GM12878 (cell line): ENCODE measurements around the gene SH3BP5. TPM values are rescaled to one million over a fixed set of nuclear protein-coding genes. Genes with fewer than 3 reads are reported as not detected.

ENCODE experiments used
- ATAC-seq: fragments of 200-7000 bp; cut with Tn5 transposase; 3 replicates; pipeline ENCODE4 v1.9.1; 2020; ENCODE audit warnings: mild to moderate bottlenecking, moderate library complexity
- BruUV-seq: library from RNA; stranded (reverse); fragments of 400-500 nt; replicated peaks from 2 replicates; lab custom pipeline; 2021; lab: Mats Ljungman, UMichigan
- CTCF ChIA-PET: fragments of 300-600 bp; sonication (Branson Sonifier 250); formaldehyde crosslinking; extraction: SDS; loops from one replicate; lab custom pipeline; 2021; ENCODE audit warnings: inconsistent platforms; lab: Yijun Ruan, JAX
- POLR2A ChIA-PET: fragments of 350-600 bp; formaldehyde crosslinking; extraction: SDS; loops from one replicate; lab custom pipeline; 2021; ENCODE audit warnings: inconsistent platforms; lab: Charles Lee
- RAD21 ChIA-PET: fragments of 300-600 bp; sonication (Branson Sonifier 250); formaldehyde crosslinking; loops from one replicate; lab custom pipeline; 2023; ENCODE audit warnings: antibody characterized with exemption; ENCODE audit not compliant: unreplicated experiment; lab: Charles Lee
- SMC1A ChIA-PET: fragments of 300-600 bp; sonication (Branson Sonifier 250); formaldehyde crosslinking; loops from one replicate; lab custom pipeline; 2023; ENCODE audit not compliant: unreplicated experiment, uncharacterized antibody; lab: Charles Lee
- DNase-seq: peaks from one replicate; pipeline ENCODE4 v3.0.0-alpha.2; 2011; ENCODE audit warnings: low read depth, low spot score
- FAIRE-seq: peaks from 3 replicates; lab custom pipeline; 2011; peaks lifted over from hg19 to GRCh38; lab: Jason Lieb, UNC
- H2AFZ ChIP-seq: 2 replicates; pipeline ENCODE4 v1.6.0; 2011; ENCODE audit warnings: low read depth, low read length, control low read depth; ENCODE audit not compliant: control insufficient read depth
- H3K27ac ChIP-seq: 2 replicates; pipeline ENCODE4 v1.5.1; 2011; ENCODE audit warnings: control low read depth; ENCODE audit not compliant: control insufficient read depth, insufficient read depth
- H3K27me3 ChIP-seq, 2 experiments: replicated peaks in 1 of 2; 2 replicates each; pipeline versions ENCODE4 v1.6.0 to v1.6.1; 2011; ENCODE audit warnings: low read length in 1 of 2; ENCODE audit not compliant: control insufficient read depth in 2 of 2, insufficient read depth in 2 of 2
- H3K36me3 ChIP-seq, 2 experiments: 2 replicates each; pipeline ENCODE4 v1.5.1; 2011; ENCODE audit warnings: low read length in 1 of 2; ENCODE audit not compliant: control insufficient read depth in 2 of 2, insufficient read depth in 2 of 2
- H3K4me1 ChIP-seq: 2 replicates; pipeline ENCODE4 v1.6.1; 2011; ENCODE audit warnings: mild to moderate bottlenecking, low read length, moderate library complexity, mixed read lengths; ENCODE audit not compliant: control insufficient read depth, insufficient read depth
- H3K4me2 ChIP-seq: 2 replicates; pipeline ENCODE4 v1.6.0; 2011; ENCODE audit warnings: control low read depth; ENCODE audit not compliant: control insufficient read depth, insufficient read depth
- H3K4me3 ChIP-seq: fragments of 200-600 bp; sonication (generic); 2 replicates; pipeline ENCODE4 v1.5.1; 2016
- H3K79me2 ChIP-seq: 2 replicates; pipeline ENCODE4 v1.6.0; 2011; ENCODE audit warnings: low read length; ENCODE audit not compliant: control insufficient read depth, insufficient read depth
- H3K9ac ChIP-seq: 2 replicates; pipeline ENCODE4 v1.8.0; 2011; ENCODE audit warnings: low read length, control low read depth, mixed read lengths; ENCODE audit not compliant: control insufficient read depth, insufficient read depth
- H3K9me3 ChIP-seq: replicated peaks from 3 replicates; pipeline ENCODE4 v1.5.1; 2011; ENCODE audit warnings: mild to moderate bottlenecking, low read length; ENCODE audit not compliant: control insufficient read depth, insufficient read depth
- H4K20me1 ChIP-seq: 2 replicates; pipeline ENCODE4 v1.6.0; 2011; ENCODE audit not compliant: control insufficient read depth, insufficient read depth
- CBFB ChIP-seq: IDR thresholded peaks from 2 replicates; pipeline ENCODE4 v1.6.1; 2016; ENCODE audit warnings: antibody characterized with exemption, low read depth
- HCFC1 ChIP-seq: fragments of 150-350 bp; IDR thresholded peaks from 2 replicates; pipeline ENCODE4 v1.6.1; 2014; ENCODE audit warnings: low read length
- HDGF ChIP-seq: fragments of 450-650 bp; IDR thresholded peaks from 2 replicates; pipeline ENCODE4 v1.6.1; 2016; ENCODE audit warnings: antibody characterized with exemption
- IRF3 ChIP-seq: fragments of 450-650 bp; IDR thresholded peaks from 2 replicates; pipeline ENCODE4 v1.6.1; 2014; ENCODE audit warnings: mild to moderate bottlenecking
- NFYB ChIP-seq: IDR thresholded peaks from 2 replicates; pipeline ENCODE4 v1.6.1; 2011; ENCODE audit warnings: low read depth, mild to moderate bottlenecking, low read length, improper control_type of control experiment, moderate library complexity; ENCODE audit not compliant: insufficient read depth
- PAX8 ChIP-seq: fragments of 450-650 bp; IDR thresholded peaks from 2 replicates; pipeline ENCODE4 v1.6.1; 2017; ENCODE audit warnings: mild to moderate bottlenecking, moderate library complexity
- RFX5 ChIP-seq: IDR thresholded peaks from 2 replicates; pipeline ENCODE4 v1.6.1; 2011; ENCODE audit warnings: low read depth, low read length, improper control_type of control experiment
- SKIL ChIP-seq: fragments of 450-650 bp; IDR thresholded peaks from 2 replicates; pipeline ENCODE4 v1.6.1; 2017; ENCODE audit warnings: mild to moderate bottlenecking, low read depth, inconsistent platforms; ENCODE audit not compliant: poor library complexity, severe bottlenecking
- ZNF384 ChIP-seq: IDR thresholded peaks from 2 replicates; pipeline ENCODE4 v1.6.1; 2012; ENCODE audit warnings: low read depth, mild to moderate bottlenecking, low read length, improper control_type of control experiment, borderline replicate concordance
- WGBS: methylation state at CpG from one replicate; pipeline ENCODE4 v1.1.6; 2016; ENCODE audit warnings: low lambda C conversion rate; ENCODE audit not compliant: insufficient replicate concordance, insufficient coverage; ENCODE audit errors: missing lambda C conversion rate; 5-methylcytosine and 5-hydroxymethylcytosine counted together
- in situ Hi-C: fragments of 300-500 bp; cut with MboI; formaldehyde crosslinking; loops from 9 replicates; pipeline ENCODE4 v1.14.3; 2018; ENCODE audit warnings: mixed read lengths
- intact Hi-C: fragments of 100-400 bp; cut with micrococcal nuclease; formaldehyde crosslinking; loops from one replicate; pipeline ENCODE4 v1.14.2; 2022; ENCODE audit not compliant: unreplicated experiment
- polyA plus RNA-seq, 11 experiments: library from polyadenylated mRNA; depleted of rRNA in 4 of 11; unstranded in 6 of 11; stranded (reverse) in 5 of 11; fragments of >200 nt; fragmentation: Nextera tagmentation in 4 of 11; fragmentation: Illumina TruSeq in 1 of 11; extraction: Ambion mirVana in 4 of 11; extraction: Trizol in 1 of 11; gene quantifications; 1 replicate in 1 of 11; 2 replicates in 10 of 11; pipeline versions ENCODE4 v1.2.1 to v1.2.3, GENCODE V29; 2011 to 2016; ENCODE audit warnings: inconsistent platforms in 2 of 11, missing spikeins in 2 of 11, low read depth in 1 of 11
- total RNA-seq, 4 experiments: library from RNA; depleted of rRNA in 3 of 4; stranded (reverse); fragments of >200 nt in 3 of 4; fragmentation: Illumina TruSeq in 1 of 4; extraction: Trizol in 1 of 4; gene quantifications; 2 replicates each; pipeline versions ENCODE4 v1.2.1 to v1.2.3, GENCODE V29; 2013 to 2021
- TF ChIP-seq, protein P1 (sequence below): fragments of 450-650 bp; formaldehyde crosslinking; IDR thresholded peaks from 2 replicates; pipeline ENCODE4 v1.4.0; 2022; ENCODE audit warnings: mild to moderate bottlenecking, moderate library complexity
- TF ChIP-seq, protein P2 (sequence below): fragments of 450-650 bp; IDR thresholded peaks from 2 replicates; pipeline ENCODE4 v1.6.1; 2017; ENCODE audit warnings: borderline replicate concordance

Gene SH3BP5
- total and polyA plus RNA-seq, 10 of the 15 experiments (the other 5 are each of a cell fraction or from before 2014, with no cell fraction given) = 14.9 to 87.5 (median 43.7) TPM

- Histone ChIP-seq H3K9me3 (no peaks in the 10 kb centered on the region; the same call in 2 of the 3 replicates), H3K79me2 (peaks cover 2% of the 10 kb centered on the region; the same call in 1 of the 2 replicates), H4K20me1 (no peaks in the 10 kb centered on the region), H3K4me3 (no peak overlapping the region), H3K27me3 (no peaks in the 10 kb centered on the region), H3K36me3 (peaks cover 12 to 25% of the 10 kb centered on the region in 2 experiments), H3K27ac (0 out of 2 replicates have a peak overlapping the region, but pooled peaks have one; percentile 20), H2AFZ (no peak overlapping the region), H3K4me2 (no peak overlapping the region), H3K9ac (no peak overlapping the region), H3K4me1 (peaks cover 41% of the 10 kb centered on the region)
- in situ Hi-C loops (no loop called here), intact Hi-C loops (loop anchor here (2.0 kb wide), 1 partner anchor 17 kb away; no protein-coding TSS in a partner anchor)
- DNase-seq = no peak
- ChIA-PET SMC1A (interaction anchor here (0.5 to 1.8 kb wide), 5 partner anchors 11 to 62 kb away, joined by 3 to 7 read pairs (median 3); no protein-coding TSS in a partner anchor), RAD21 (interaction anchor here (0.6 to 3.0 kb wide), 2 partner anchors 21 to 1946 kb away, joined by 3 to 12 read pairs; no protein-coding TSS in a partner anchor), POLR2A (interaction anchor here (0.6 to 1.1 kb wide), 3 partner anchors 15 to 140 kb away, joined by 3 to 5 read pairs (median 3); no protein-coding TSS in a partner anchor), CTCF (interaction anchor here (1.3 to 3.0 kb wide), 3 partner anchors 16 to 116 kb away, joined by 3 to 8 read pairs (median 7); no protein-coding TSS in a partner anchor)
- TF ChIP-seq HCFC1 (no peak), NFYB (no peak), IRF3 (no peak), HDGF (no peak), PAX8 (no peak), RFX5 (no peak), ZNF384 (no peak), SKIL (no peak), CBFB (no peak)
- TF ChIP-seq, protein P1, sequence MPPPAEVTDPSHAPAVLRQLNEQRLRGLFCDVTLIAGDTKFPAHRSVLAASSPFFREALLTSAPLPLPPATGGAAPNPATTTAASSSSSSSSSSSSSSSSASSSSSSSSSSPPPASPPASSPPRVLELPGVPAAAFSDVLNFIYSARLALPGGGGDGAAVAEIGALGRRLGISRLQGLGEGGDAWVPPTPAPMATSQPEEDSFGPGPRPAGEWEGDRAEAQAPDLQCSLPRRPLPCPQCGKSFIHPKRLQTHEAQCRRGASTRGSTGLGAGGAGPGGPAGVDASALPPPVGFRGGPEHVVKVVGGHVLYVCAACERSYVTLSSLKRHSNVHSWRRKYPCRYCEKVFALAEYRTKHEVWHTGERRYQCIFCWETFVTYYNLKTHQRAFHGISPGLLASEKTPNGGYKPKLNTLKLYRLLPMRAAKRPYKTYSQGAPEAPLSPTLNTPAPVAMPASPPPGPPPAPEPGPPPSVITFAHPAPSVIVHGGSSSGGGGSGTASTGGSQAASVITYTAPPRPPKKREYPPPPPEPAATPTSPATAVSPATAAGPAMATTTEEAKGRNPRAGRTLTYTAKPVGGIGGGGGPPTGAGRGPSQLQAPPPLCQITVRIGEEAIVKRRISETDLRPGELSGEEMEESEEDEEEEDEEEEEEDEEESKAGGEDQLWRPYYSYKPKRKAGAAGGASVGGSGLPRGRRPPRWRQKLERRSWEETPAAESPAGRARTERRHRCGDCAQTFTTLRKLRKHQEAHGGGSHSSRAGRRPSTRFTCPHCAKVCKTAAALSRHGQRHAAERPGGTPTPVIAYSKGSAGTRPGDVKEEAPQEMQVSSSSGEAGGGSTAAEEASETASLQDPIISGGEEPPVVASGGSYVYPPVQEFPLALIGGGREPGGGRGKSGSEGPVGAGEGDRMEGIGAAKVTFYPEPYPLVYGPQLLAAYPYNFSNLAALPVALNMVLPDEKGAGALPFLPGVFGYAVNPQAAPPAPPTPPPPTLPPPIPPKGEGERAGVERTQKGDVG (CRISPR knock-in tag) = no peak
- TF ChIP-seq, protein P2, sequence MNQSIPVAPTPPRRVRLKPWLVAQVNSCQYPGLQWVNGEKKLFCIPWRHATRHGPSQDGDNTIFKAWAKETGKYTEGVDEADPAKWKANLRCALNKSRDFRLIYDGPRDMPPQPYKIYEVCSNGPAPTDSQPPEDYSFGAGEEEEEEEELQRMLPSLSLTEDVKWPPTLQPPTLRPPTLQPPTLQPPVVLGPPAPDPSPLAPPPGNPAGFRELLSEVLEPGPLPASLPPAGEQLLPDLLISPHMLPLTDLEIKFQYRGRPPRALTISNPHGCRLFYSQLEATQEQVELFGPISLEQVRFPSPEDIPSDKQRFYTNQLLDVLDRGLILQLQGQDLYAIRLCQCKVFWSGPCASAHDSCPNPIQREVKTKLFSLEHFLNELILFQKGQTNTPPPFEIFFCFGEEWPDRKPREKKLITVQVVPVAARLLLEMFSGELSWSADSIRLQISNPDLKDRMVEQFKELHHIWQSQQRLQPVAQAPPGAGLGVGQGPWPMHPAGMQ = no peak
- BruUV-seq = no TSS peak
- WGBS = 96% methylated on average over 1 of the region's 1 CpG
- no peak for ATAC-seq
- FAIRE-seq = no peak
Observed at GRCh38 chr3:15289661-15290060, 42.7 kb downstream of the SH3BP5 start.
